Stimulated activated CD4-positive, alpha-beta T cell treated with anti-CD3 and anti-CD28 coated beads, Interleukin-2, amount 100 ng/mL, for 24 hours (primary cell): Measurements from ENCODE around the gene PDE4B.
A peak's percentile ranks its signal among the peaks of the same experiment; 100 is the strongest.

Experiments
- DNase-seq, 2 donors: peaks; one replicate each; pipeline ENCODE4 v3.0.0-alpha.2; 2020

The PDE4B gene

DNA sequence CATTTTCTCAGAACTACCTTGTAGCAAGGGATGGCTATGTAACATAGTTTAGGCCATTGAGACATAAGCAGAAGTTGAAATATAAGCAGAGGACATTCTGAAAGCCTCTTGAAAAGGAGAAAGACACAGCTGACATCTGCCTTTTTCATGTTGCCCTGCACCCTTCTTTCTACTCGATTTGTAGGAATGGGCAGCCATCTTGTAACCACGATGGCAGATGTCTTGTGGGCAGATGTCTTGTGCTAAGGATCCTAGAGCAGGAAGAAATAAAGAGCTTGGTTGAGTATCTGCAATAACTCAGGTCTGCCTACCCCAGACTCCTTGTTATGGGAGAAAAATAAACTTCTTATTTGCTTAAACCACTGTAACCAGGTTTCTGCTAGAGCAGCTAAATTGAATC is 351.0 kb downstream of the PDE4B start:
- no peak for DNase-seq

DNA sequence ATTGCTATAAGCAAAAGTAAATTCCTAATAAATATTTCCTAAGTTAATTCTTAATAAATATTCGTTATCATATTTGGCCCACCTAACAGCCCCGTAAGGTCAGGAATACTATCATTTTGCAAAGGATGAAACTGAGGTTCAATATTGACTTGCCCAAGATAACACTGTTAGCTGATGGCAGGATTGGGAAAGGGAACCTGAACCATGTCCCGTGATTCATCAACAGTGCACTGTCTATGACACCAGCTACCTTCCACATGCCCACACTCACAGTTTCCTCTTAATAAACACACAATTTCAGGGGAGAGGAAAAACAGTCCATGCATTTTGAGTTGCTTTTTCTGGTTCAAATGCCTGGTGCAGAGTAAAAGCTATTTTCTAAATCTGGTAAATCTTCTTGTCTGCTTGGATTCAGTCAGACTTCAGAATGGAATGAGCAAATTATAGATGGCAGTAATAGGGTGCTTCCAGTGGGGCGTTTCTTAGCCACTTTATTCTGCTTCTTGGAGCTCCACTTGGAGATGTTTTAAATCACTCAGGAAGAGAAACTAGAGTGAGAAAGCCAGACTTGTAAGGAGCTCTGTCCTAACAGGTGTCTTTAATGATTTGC is 354.6 kb downstream of the PDE4B start:
- DNase-seq = no peak

DNA sequence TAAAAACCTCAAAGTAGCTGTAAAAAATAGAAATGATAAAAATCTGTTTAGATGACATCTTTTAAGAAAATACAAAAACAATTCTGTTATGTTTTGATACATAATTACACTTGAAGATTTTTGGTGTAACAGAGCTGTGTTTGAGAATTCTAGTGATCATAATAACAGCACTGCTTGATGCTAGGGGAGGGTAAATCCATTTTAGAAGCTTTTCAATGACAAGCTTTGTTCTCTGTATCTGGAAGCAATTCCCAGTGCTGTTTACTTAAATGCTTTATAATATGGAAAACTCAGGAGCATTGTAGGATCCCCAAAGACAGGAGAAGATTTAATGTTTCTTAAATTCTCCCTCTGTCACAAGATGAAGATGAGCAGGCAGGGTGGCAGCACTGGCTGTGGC is 359.3 kb downstream of the PDE4B start:
- no peak for DNase-seq

DNA sequence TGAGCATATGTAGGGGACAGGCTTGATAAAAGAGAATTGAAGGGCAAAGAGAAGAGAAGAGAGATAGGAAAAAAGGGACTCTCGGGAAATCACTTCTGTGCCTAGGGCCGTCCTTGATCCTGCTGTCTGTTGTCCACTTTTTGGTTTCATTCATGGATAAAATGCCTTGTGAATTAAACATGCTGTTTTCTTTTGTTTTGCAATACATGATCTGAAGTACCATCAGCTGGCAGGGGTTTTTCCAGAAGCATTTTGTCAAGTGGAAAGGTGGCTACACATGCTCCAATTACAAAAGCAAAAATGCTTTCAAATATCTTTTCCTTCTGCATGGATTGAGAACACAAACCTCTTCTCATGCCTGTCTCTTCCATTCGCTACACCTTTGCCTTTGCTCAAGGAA is 361.7 kb downstream of the PDE4B start:
- no peak for DNase-seq

DNA sequence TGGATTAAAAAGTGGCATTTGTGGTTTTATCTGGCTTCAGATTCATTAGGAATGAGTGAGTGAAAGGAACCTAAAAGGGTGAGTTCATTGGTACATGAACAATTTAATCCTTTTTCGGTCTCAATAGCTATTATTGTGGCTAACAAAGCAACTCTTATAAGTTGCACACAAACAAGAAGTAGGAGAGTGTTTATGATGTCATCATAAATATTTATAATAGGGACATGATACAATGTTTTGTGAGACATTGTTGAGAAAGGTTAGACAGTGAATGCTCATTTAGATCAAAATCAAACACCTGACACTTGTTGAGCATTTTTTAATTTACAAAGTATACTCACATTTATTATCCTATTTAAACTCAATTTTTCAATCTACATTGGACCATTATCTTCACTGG is 363.4 kb downstream of the PDE4B start:
- DNase-seq = no peak

DNA sequence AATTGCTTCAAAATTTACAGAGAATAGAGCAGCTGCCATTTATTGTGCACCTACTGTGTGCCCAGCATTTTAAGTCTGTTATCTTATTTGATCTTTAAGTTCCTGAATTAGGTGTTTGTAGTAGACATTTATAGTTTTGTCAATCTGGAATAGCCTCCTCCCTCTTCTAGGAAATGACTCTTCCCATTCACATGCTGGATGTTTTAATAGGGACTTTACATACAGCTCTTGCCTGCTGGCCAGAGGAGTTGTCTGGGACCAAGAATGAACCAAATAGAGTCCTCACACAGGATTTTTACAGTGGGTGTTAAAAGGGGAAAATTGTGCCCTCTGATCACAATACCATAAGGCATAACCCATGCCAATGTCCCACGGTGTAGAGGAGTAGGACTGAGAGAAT is 367.1 kb downstream of the PDE4B start:
- no peak for DNase-seq

DNA sequence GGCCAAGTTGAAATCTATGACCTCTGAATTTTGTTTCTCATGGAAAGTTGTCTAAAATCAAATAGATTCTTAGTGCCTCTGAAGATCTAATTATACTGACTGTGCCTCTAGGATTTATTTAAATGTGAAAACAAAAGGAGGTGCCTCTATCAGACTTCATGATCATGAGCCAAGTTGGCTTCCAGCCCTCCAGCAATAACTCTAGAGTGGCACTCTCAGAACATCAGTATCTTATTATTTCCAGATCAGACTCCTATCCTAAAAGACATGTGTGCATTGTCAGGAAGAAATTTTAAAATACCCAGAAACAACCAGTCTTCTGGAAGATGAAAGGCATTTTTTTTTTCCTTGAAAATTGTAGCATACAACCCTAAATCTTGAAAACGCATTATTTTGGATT is 368.0 kb downstream of the PDE4B start:
- DNase-seq = no peak

DNA sequence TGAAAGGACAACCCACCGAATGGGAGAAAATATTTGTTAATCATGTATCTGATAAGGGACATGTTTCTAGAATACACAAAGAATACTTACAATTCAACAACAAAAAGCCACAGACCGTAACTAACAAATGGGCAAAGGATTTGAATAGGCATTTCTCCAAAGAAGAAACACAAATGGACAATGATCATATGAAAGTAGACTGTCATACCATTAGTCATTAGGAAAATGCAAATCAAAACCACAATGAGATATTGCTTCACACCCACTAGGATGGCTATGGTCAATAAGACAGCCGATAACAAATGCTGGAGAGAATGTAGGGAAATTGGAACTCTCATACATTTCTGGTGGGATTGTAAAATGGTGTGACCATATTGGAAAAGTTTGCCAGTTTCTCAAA is 374.1 kb downstream of the PDE4B start:
- no peak for DNase-seq

DNA sequence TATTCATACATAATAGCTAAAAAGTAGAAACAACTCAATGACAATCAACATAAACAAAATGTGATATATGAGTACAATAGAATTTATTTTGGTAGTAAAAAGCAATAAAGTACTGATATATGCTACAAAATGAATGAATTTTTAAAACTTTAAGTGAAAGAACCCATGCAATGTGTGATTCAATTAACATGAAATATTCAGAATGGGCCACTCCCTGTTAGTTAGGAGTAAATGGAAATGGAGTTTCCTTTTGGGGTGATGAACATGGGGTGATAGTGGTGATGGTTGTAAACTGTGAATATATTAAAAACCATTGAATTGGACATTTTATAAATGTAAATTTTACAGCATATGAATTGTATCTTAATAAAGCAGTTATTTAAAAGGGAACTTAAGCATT is 374.6 kb downstream of the PDE4B start:
- DNase-seq = no peak

DNA sequence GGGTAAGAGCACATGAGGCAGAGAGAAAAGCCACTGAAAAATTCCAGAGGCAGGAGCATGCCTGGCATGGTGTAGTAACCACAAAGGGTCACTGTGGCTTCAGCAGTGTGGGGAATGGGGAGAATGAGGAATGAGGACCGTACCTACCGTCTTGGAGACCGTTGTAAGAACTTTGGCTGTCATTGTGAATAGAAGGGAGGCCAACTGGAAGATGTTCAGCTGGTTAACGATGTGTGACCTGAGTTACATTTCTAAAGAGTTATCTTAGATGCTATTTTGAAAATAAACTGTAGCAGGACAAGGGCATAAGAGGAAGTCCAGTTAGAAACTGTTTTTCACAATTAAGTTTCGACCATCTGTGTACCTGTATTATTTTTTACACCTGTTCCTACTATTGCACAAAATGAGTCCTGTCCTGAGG is 375.8 kb downstream of the PDE4B start:
- no peak for DNase-seq

DNA sequence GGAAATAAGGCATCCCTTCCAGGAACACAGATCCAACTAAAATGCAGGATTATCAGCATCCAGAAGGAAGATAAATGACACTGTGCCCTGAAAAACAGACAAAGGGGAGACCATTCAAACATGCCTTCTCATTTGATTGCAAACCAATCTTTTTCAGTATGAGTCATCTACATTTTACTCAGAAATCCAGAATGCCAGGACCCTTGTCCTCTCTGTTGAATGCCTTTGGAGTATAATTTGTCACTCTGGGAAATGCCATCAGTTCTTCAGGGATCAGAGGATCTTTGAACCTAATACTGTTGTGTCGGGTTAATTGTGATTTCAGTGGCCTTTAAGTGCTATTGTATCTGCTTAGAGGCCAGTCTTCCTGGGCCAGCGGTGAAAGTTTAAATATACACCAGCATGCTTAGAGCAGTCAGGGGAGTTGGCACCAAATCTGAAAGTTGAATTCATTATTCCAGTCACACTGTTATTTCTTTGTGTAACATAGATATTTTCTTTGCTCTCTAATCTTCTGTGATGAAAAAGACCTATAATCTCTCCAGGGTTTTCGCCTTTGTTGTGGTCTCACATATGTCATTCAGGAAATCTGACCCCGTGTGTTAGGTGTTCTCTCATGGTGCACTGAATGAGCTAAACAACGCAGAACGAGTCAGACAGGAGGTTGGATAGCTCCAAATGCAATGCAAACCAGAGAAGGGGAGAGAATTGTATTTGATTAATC is 376.4 kb downstream of the PDE4B start:
- DNase-seq = no peak

DNA sequence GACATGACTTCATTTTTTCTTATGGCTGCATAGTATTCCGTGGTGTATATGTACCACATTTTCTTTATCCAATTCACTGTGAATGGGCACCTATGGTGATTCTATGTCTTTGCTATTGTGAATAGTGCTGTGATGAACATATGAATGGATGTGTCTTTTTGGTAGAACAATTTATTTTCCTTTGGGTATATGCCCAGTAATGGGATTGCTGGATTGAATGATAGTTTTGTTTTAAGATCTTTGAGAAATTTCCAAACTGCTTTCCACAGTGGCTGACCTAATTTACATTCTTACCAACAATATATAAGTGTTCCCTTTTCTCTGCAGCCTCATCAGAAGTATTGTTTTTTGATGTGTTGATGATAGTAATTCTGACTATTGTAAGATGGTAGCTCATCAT is 379.6 kb downstream of the PDE4B start:
- DNase-seq = no peak

DNA sequence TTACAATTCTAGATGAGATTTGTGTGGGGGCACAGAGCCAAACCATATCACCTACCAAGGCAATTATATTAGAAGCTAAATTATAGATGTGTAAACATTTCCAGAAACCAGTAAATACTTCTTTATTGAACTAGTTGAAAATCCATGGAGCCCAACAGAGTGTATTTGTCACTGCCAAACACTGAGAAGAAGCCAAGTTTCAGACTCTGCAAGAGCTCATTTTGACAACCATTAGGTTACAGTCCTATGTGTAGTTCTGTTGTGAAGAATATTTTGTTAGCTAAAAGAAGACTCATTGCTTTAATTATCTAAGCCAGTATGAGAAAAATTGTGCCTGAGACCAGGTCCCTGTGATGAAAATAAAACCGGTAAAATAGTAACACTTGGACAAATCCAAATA is 382.4 kb downstream of the PDE4B start:
- no peak for DNase-seq

DNA sequence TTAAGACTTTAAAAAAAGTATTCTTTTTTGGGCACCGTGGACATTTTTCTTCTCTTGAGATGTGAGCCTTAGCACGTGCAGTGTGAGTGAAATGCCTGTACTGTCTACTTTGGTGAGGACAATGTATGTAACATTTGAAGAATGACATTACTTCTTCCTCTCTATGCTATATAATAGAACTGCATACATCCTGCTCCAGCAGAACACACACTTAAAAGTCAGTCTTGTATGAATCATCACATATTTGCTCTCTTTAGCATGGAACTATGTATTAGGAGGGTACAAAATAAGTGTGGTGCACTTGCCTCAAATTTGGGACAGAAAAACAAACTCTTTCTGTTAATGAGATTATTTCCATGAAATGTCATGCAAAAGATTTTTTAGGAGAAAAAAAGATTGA is 382.9 kb downstream of the PDE4B start:
- DNase-seq = no peak

DNA sequence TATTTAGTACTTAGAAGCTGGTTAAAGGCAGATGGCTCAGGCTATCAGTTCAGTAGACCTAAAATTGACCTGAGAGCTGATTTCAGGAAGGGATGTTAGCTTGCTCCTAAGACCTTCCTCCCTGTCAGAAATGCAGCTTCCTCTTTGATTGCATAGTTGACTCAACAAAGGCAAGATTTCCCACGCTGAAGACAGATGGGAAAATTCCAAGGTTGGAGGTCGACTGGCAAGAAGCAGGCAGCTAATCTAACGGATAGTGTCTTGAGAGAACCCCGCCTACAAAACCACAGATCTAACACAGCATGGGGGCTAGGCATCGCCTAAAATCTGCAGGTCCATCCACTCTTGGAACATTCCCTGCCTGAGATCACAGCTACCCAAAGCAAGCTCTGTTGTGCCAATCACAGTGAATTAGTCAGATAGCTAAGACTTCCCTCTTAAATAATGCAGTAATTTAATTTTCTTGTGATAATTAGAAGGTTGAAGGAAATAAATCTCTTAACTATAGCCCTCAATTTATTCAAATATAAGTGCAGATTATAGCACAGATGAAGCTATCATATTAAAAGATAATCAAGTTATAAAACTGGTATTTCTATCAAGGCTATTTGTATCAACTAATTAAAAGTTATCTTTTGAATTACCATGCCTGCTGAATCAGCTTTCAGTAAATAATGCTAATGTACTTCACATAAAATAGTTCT is 383.5 kb downstream of the PDE4B start:
- DNase-seq = no peak

DNA sequence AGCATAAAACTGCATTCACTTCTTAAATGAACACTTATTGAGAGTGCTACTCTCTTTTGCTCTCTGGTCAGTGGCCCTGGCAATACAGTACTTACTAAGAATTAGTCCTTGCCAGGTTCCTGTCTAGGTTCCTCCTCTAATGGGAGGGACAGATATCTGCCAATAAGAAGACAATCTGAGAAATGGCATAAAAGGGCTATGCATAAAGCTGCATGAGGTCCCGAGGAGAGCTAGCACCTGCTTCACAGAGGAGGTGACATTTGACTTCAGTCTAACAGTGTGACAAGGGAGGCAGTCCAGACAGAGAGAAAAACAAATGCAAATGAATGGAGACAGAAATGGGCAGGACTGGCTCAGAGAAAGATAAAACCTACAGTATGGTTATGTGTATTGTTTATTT is 384.1 kb downstream of the PDE4B start:
- no peak for DNase-seq

DNA sequence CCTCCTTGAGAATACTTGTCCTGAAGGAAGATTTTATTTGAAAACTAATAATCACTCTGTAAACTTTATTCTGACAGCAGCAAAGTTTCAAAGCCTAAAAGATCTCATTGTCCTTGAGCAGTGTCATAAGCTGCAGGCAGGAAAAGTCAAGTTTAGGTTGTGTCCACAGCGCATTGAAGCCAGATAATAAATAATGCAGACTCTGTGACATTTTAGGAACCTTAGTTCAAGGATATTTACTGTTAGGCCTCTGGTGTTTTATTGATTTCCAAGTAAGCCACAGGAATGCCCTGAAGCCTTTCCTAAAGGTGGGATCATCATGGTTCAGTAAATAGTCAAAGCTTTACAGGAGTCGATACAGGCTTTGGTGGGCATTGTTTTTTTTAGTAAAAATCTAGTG is 384.8 kb downstream of the PDE4B start:
- no peak for DNase-seq

DNA sequence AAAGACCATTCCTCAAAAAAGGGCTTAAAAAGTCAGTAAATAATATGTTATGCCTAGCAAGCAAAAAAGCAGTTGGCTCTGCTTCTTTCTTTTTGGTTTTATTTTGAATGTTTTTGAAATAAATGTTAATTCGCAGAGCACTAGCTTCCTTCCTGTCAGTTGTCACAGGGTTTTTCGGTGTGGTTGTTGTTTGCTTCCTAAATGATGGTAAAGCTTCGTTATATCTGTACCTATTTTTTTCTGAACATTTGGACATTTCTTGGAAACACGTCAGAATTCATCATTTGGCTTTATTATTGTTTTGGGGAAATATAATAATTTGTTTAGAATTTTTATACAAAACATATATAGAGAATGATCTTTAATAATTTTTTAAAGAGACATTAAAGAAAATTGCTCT is 389.3 kb downstream of the PDE4B start:
- no peak for DNase-seq

DNA sequence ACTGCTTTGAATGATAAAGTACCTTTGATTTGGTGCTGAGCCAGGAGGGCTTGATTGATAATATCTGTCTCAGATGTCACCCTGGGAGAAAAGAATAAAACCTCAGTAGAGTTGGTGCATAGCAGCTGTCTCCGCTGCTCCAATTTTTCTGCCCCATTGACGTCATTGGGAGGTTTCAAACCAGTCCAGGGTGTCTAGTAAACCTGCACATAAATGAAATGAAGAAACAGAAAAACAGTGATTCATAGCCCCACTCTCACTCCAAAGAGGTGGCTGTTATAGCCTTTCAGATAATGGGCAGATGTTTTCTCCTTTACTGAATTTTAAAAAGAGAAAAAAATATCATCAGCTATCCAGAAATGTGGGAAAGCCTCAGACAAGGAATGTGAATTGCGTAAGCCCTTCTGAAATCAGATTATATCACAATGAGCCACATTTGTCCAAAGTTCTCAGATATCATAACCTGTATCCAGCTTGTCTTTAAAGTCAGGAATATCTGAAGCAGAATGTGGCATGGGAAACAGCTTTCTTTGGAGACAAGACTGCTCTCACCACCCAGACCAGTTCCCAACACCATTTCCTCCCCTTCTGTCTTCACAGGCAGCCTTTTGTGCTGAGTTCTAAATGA is 390.0 kb downstream of the PDE4B start:
- peak; percentile 25 to 30 for DNase-seq

DNA sequence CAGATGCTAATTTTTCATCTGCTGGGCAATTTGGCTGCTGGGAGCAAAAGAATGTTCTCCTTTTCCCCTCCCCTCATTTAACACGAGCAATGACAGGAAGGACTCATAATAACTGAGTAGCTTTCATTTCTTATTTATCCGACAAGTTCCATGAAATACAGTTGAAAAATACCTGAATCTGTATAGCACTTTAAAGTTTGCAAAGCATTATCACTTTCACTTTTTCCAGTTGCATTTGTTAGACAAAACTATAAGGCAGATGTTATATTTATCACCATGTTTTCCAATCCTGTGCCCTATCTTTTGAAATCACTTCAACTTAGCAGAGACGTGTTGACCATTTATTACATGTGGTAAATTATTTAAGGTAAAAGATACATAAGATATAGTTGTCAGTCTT is 390.7 kb downstream of the PDE4B start:
- DNase-seq = no peak

DNA sequence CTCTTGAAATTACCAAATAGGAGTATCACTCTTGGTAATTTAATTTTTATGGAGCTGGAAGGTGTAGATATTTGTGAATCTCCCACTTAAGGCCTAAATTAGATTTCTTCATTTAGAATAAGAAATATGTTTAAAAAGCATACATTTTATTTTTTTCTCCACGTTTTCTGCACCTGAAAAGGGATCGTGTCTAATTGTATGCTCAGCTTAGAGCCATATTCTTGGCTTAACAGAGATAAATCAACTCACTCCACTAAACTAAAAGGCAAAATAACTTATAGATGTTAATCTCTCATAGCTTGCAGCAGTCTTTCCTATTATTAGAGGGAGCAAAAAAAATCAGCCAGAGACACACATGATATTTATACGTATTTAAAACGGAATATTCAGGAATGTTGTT is 404.4 kb downstream of the PDE4B start:
- no peak for DNase-seq

DNA sequence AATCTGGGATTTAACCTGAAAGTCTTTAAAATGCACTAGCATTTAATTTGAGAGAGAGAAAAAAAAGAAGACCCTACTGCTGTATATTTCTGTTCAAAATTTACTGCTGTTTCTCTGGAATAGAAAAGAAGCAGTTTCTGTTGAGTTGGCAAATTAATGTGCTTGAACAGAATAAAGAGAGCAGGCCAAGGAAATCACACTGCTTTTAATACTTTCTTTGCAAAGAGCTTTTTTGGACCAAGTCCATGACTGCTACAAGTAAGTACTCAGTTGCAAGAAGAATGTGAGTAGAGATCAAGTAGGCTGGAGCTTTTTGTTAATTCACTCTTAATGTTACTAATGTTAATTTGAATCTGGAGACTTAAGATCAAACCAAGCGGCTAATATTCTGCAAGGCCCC is 405.1 kb downstream of the PDE4B start:
- no peak for DNase-seq

DNA sequence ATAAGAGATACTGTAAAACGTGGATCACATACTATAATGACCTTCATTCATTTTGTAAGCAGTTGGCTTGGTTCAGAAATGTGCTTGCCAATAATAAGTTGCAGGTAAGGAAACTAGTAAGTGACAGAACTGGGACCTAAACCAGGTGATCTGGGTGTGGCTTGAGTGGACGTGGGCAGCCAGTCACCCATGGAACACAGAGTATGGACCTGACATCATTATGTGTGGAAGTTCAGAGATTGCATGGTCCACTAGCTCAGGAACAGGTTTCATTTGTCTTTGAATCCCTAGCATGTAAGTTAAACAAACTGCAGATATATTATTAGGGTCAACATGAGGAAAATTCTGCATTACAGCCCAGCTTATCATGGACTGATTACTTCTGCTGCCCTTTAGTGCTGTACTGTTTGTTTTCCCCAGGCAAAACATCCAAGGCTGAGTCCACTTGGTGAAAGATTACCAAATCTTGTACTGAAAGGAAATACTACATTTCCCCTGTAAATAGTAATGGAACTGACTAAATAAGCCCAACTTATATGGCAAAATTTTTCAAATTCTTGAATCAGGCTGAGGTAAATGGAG is 414.0 kb downstream of the PDE4B start:
- DNase-seq = no peak

DNA sequence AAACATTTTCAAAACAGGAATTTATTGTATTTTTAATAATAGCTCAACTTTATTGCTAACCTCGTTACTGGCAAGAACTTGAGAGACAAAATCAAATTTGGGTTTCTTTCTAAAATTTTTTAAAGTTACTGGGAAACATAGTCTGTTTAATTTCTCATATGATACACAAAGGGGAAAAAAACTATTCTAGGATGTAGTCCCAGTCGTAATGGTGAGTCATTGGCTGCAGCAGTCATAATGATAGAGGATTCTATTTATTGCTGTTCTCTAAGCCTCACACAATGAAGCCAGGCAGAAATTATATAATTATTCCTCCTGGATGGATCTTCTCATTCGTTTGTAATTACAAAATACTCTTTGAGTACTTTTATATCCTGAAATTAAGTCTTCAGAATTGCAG is 414.8 kb downstream of the PDE4B start:
- no peak for DNase-seq
